ENCODE measurements around the gene RAB28.
A peak's percentile ranks its signal among the peaks of the same experiment; 100 is the strongest.

The RAB28 gene

DNA sequence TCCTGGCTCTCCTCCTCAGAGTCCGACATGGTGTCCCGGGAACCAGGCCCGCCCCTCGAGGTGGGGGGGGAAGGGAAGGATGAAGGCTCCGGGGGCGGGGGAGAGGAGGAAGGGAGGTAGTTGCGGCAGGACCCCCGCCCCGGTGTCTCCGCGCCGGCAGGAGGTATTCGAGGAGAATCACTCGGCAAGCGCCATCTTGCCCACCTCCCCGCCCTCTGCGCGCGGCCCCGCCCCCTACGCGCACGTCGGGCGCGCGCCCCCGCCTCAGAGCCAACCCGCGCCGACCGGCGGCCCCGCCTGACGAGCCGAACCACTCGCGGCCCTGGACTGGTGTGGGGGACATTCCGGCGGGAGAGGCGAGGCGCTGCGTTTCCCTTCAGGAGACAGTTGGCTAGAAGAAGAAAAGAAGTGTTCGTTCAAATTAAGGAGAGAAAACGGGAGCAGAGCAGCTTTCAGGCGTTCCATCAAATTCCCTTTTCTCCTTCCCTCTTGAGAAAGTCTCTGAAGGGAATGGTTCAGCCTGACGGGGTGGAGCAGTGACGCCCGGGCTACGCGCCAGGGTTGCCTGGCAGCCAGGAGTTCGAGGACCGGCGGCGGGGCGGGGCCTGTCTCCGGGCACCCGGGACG lies at the start of gene RAB28:
Gene RAB28, minus strand, starts transcription at position 219 of the 627 bp plus-strand sequence.
- peak; percentile 84 to 88 for DNase-seq

DNA sequence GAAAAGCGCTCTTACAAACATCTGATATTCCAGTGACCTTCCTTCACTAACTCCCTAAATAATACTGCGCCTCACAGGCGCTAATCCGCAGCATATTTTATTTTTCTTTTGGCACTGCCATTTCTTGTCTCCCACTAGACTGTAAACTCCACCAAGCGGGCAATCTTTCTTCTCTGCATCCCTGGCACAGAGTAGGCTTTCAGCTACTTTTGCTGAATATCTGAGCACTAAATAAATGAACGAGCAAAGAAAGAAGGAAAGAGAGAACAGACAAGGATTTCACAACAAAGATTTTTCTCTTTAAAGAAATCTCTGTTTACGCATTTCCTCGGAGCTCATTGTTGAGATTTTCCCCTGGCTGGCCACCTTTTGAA lies 47.5 kb upstream of the RAB28 start:
- no peak for DNase-seq

DNA sequence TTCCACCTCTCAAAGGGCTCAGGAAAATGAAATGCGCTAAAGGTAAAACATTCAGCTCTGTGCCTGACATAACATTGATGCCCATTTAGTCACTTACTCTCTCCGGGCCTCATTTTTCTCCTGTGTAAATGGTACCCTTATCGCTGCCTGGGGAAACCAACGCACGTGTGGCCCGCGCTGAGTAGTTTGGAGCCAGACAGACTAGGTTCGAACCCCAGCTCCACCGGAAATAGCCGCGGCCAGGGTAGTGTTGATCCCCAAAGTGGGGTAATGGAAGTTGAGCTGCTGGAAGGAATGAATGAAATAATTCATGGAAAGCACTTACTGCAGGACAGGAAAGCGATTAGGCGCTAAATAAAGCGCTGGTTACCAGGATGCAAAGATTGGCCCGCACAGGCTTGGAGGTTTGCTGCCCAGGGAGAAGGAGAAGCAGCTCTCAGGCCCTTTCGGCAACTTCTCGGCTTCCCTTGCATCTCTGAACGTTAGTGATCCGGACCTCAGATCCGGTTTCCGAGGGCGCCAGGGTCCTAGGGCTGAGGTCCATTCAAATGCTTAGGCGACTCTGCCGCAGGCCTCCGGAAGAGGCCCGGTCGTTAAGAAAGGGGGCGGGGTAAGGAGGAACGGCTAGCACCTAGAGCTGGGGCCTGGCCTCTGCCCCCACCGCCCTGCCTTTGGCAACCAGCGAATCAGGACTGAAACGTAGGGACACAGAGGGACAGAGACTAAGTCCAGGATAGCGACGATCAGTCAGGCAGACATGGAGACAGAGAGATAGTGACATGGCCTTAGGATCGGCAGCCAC lies 46.9 kb upstream of the RAB28 start:
- no peak for DNase-seq

DNA sequence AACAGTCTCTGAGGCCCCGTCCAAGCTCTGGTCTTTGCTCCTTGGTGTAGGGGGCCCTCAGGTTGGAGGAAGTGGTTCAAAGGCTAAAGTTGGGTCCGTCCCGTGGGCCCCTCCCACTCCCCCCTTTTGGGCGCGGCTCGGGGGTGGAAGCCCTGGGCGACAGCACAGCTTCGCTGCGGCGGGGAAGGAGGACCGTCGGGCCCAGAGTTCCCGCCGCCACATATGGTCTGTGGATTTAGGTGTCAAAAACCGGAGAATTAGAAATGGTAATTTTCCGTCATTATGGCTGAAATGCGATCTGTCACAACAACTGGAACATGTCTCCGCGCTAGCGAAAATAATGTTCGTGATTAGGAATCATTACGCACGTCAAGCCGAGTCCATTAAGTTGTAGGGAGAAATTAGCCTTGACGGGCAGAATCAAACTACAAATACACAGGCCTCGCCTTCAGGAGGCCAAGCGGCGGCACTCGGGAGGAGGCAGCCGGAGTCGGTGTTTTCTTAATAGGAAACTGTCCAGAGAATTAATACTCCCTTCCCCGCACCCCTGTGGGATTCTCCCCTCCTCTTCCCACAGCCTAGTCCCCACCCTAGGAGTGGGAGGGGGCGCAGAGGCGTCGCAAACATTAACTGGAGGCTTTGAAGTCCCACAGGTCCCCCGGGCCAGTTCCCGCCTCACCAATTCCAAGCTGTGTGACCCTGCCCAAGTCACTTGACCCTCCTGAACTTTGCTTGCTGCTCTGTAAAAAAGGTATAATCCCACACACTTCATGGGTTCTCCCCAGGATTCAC lies 45.2 kb upstream of the RAB28 start:
- DNase-seq = no peak

DNA sequence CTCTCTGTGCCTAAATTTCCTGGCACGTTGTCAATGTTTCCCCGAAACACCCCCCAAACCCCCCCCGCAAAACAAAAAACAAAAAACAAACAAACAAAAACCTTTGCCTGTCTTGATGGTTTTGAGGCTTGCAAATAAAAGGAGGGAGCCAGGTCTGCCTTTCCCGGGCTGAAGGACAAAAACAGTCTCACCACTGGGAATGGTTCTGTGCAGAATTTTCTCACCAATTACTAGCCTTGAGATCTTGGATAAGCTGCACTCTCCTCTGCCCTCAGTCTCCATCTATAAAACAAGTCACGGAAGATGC lies 44.6 kb upstream of the RAB28 start:
- DNase-seq = no peak

DNA sequence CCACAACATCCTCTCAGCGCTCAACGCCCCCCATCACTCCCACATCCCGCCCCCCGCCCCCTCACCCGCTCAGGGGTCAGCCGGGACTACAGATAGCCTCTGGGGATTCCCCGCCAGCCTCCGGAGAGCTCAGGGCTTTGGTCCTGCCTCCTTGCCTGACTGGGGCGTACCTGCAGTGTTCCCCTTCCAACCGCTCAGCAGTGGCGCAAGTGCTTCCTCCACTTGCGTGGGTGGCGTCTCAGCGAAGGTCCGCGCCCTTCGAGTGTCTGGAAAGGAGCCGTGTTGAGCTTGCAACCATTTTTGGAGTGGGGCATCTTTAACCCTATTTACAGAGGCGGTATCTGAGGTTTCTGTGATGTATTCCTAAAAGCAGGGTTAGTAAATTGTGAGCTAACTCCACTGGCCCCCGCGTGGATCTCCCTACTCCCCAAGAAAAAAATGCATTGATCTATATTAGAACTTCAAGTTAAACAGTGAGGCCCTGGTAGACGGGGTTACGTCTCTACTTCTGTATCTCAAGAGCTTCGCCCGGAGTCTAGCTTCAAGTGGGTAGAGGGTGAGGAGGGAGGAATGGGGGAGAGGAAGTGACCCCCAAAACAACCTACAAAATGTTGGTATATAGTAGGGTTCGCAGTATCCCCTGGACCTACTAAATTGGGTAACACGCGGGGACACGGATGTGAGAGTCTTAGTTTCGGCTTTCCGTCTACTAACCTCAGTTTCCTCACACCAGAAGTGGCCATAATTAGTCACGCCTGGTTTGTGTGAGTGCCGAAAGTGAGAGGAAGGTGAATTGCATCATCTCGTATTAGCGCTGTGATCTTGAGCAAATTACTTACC lies 44.1 kb upstream of the RAB28 start:
- DNase-seq = no peak

DNA sequence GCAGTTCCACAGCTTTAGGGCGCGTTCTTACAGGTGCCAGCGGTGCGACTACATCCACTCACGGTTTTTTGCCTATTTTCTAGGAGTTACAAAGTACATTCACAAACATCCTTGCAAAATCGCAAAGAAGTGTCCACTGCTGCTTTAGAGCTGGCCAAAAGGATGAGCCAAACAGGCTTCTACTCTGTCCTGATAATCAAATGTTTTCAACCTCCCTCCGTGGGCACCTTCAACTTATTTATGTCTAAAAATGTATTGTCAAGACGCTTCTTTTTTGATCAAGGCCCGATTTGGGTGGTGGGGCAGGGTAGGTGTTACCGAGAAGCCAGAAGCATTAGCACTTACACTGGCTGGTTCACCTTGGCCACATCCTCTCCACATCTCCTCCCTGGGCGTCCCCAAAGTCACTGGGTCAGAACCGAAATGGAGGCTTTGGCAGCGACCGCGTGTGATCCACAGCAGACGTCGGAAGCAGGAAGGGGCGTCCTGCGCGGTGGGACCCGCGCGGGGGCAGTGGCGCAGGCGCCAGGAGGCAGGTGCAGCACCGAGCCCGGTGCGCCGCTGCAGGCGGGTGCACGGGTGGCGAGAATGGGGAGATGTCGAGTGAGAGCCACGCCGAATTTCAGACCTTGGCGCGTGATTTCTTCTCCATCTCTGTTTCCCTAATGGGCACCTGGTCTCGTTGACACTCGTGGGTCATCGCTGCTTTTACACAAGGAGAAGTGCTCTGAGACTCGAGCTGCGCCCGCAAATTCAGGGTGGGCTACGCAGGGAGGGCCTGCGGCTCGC lies 43.2 kb upstream of the RAB28 start:
- DNase-seq = no peak

DNA sequence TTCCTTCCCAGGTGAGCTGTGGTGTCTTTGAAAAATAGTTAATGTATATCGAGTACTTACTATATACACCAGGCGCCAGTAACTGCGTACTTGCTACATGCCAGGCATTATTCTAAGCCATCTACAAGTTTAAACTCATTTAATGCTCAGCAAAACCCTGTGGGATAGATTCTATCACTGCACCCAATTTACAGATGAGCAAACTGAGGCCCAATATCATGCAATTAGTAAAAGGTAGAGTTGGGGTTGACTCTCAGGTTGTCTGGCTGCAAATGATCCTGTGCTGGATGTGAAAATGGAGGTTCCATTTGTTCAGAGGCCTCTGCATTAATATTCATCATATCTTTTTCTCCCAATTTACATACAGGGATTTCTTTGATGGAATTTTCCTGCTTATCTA lies 42.5 kb upstream of the RAB28 start:
- DNase-seq = no peak

DNA sequence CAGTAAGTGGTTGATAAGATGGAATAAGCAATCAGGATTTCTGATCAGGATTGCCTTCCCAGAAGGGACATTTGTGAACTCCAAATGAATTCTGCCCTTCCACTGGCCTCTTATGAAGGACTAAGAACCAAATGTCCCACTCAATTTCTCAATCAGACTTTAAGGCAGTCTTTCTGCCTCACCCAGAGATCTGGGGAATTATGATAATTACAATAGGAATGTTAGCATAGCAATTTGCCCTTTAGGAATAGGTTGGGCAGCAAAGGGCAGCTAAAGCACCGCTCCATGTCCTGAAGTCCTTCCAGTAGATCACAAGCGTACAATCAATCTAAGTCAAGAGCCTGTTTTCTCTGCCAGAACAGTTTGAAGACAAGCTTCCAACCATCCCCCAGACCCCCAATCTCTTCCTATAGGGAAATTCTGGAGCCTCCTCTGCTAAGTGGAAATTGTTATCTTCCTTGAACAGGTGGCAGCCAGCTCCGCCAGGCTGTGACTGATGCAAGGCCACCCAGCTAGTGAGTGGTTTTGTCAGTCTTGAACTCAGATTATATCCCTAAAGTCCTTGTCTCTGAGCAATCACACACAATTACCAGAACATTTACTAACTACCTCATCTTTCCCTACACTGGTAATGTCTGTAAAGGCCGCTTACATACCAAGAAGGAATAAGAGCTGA lies 41.6 kb upstream of the RAB28 start:
- no peak for DNase-seq

DNA sequence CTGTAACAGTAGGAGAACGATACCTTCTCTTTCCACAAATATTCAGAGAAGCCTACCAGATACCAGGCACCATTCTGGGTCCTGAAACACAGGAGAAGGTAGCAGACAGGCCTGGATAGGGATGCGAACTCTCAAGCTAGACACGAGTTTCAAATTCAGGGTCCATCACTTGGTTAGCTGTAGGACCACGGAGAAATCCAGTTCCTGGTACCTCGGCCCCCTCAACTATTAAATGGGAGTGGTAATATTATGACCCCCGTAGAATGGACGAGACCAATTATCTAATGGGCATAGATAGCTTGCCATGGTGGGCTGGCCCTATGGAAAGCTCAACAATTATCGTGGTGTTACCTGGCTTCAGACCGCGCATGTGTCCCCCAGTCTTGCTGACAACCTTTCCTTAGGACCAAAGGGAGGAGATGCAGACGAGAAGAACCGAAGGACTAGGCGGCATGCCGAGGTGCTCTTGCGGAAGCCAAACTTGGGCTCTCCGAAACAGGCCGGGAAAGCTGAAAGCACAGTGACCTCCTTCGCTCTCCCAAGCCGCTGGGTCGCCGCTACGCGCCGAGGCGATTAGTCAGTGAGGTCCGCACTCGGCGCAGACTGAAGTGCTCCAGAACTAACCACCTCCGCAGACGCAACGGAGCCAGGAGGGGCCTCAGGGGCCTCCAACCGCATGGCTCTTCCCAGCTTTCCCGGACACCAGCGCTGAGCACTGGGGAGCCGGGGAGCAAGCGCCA lies 40.5 kb upstream of the RAB28 start:
- no peak for DNase-seq

DNA sequence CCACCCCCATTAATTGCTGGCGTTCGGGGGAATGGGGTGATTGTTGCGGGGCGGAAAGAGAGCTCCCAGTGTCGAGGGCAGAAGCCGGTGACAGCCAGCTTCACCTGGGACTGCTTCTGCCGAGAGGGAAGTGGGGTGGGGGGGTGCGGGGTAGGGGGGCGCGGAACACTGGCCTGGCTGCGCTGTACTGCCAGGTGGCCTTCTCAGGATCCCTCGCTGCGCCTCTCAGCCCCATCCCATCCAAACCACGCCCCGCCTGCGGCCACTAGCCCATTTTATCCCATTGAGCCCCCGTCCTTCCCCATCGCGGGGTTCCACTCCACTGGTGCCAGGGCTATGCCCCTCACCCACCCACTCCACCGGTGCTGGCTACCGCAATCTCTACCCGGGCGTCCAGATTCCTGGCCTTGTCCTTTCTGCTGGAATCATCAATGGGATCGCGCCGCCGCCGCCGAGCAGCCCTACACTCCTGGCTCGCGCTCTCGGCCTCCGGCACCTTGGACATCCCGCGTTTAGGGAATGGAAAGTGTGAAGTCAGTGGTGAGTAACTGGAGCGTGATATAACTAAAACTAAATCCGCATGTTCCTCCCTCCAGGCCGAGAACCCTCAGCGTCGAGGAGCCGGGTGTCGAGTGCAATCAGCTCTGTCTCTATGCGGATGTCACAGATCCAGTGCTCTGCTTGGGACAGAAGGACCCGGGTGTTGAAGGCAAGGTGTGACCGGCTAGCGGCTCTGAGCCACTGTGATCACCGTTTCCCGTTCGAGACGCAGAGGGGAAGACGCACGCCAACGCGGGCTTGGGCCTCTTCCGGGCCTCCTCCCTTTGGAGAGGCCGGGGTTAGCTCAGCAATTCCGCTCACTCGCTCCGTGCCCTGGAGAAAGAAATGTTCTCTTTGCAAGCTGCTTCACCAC lies 39.7 kb upstream of the RAB28 start:
- no peak for DNase-seq

DNA sequence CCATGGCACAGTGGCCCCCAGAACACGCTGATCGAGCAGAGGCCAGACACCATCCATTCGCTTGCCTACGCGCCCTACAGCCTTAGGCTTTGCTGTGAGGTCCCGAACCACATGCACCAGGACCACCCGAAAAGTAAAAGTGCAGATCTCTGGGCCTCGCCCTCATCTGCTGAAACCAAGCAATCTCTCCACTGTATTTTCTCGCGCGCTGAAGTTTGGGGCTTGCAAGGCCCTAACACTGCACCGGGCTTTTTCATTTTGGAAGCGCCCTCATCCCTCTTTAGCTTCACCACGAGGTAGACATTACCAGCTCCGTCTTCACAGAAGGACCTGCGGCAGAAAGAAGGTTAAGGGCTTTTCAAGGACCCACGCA lies 39.0 kb upstream of the RAB28 start:
- DNase-seq = no peak

DNA sequence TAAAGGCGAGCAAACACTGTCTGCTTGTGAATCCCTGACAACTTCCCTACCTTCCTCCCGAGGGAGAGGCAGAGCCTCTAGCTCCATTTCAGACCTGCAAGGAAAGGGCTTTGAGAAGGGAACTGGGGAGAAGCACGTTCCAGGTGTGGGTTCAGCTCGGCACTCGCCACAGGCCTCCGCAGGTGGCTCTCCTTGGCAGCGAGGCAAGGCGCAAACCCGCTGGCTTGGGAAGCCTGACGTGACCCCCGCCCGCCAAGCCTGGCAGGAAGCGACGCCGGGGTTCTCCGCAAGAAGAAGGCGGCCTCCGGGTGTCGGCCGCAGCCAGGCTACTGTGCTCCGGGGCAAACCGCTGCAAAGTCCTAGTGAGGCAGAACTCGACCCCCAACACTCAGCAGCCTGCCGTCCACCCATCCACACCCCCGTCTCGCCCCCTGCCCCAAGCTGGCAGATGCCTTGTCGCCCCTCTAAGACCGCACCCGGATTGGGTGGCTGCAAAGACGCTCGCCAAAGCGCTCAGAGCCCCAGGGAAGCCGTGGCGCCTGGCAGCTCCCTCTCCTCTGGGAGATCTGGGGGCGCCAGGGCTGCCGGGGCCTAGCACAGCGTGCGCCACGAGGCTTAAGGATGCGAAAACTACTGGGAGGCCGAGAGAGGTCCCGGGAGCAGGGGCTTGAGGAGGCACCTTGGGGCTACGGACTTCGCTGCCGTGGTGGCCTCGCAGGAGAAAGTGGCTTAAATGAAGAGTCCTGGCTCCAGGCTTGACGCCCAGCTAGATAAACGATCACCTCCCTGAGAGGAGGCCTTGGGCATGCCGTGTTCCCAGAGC lies 38.4 kb upstream of the RAB28 start:
- DNase-seq = no peak

DNA sequence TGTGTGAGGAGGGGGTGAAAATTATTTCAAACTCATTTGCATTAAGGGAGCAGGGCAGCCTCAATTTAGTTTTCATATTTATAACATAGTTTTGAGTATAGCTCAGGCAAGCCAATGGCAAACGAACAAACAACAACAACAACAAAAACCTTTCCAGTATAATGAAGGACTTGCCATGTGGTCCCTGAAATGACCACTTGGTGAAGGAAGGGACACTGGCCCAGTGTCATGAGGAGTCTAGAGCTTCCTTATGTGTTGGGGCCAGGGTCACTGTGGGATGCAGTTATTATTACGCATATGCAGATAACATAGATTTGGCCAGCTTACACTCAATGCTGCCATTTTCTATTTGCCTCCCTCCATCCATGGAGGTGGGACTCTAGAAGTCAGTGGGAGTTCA lies 36.9 kb upstream of the RAB28 start:
- no peak for DNase-seq

DNA sequence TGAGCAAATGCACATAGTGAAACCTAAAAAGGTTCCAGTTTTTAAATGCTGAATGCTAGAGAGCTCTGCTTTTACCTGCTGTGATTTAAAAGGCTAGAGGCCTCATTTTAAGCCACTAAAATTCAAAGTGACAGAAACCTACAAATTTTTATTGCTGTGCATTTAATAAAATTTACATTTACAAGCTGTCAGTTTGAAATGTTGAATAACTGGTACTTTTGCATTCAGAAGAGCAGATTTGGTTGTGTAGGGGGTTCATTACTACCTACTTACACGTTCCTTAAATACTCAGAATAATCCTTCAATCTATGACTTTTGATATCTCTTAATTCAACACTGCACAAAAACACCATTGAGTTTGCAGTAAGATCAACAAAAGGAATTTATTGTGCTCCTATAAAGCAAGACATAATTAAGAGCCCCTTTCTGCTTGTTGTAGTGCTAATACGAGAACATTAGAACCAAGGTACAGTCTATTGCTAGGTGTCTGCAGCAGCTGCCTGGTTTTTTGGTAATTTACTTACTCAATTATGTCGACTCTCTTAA lies 32.2 kb upstream of the RAB28 start:
- no peak for DNase-seq

DNA sequence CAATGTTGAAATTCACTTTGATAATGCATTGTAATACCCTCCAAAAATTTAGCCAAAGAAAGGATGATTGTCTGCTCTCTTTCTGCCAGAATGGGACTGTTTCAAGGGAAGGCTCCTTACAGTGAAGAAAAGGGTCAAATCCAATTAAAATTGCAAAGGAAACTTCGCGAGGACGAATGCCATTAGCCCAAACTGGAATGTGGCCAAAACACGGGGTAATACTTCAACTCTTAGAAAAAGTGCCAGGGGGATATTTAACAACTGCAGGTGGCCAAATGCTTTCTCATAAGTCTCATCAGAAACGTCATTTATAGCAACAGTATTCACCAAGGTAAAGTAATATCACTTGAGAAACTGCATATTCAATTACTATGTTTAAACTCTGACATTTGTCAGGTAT lies 31.1 kb upstream of the RAB28 start:
- no peak for DNase-seq

DNA sequence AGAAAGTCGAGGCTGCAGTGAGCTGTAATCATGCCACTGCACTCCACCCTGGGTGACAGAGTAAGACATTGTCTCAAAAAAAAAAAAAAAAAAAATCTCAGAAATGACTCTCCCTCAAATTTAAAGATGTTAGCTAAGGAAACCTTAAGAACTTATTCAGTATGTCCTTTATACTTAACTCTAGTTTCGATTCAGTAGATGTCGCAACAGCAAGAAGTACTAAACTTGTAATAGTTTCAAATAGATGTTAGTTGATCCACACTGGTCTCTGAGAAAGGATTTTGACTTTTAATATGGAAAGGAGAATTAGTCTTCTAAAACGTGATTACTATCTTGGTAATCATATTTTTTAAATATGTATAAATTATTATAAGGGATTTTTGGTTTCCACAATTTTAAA lies 30.6 kb upstream of the RAB28 start:
- DNase-seq = no peak

DNA sequence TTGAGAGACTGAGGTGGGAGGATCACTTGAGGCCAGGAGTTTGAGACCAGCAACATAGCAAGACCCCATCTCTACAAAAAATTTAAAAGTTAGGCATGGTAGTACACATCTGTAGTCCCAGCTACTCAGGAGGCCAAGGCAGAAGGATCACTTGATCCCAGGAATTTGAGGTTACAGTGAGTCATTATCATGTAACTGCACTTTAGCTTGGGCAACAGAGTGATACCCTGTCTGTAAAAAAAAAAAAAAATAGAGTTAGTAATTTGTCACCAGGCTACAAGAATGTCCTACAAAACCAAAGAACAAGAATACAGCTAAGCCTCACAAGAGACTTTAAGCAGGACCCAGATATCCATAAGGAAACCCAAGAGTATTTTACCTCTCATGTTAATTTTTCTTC lies 27.0 kb upstream of the RAB28 start:
- no peak for DNase-seq

DNA sequence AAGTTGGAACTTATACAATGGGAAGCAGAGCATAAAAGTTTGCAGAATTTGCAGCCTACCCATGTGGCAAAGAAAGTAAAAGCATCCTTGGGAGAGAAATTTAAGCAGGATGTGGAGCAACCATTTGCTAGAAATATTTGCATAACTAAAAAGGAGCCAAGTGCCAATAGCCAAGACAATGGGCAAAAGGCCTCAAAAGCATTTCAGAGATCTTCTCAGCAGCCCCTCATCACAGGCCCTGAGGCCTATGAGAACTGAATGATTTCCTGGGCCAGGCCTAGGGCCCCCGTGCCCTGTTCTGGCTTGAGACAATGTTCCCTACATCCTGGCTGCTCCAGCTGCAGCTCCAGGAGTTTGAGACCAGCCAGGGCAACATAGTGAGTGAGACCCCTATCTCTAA lies 25.3 kb upstream of the RAB28 start:
- no peak for DNase-seq
